Spleen (tissue), 11 donors: Measurements from ENCODE around the gene TTC7B. TPM values are rescaled to one million over a fixed set of nuclear protein-coding genes. Genes with fewer than 3 reads are reported as not detected.

Experiments
- DNase-seq: peaks from one replicate; pipeline ENCODE4 v3.0.0-alpha.2; 2020
- H3K27ac ChIP-seq, 8 donors: fragments of 200-600 bp; sonication (generic) in 7 of 8; 1 replicate in 4 of 8; 2 replicates in 4 of 8; pipeline versions ENCODE4 v1.5.0 to v1.8.0; 2016 to 2021; ENCODE audit warnings: inconsistent platforms in 4 of 8, mild to moderate bottlenecking in 4 of 8, moderate library complexity in 1 of 8
- H3K27me3 ChIP-seq, 7 donors: fragments of 200-600 bp; sonication (generic) in 6 of 7; replicated peaks in 1 of 7; 1 replicate in 4 of 7; 2 replicates in 3 of 7; pipeline versions ENCODE4 v1.5.0 to v1.8.0; 2016 to 2021; ENCODE audit warnings: inconsistent platforms in 3 of 7, mild to moderate bottlenecking in 1 of 7
- H3K36me3 ChIP-seq, 6 donors: fragments of 200-600 bp; sonication (generic) in 5 of 6; 1 replicate in 4 of 6; 2 replicates in 2 of 6; pipeline versions ENCODE4 v1.5.0 to v1.8.0; 2016 to 2021; ENCODE audit warnings: inconsistent platforms in 2 of 6
- H3K4me1 ChIP-seq, 6 donors: fragments of 200-600 bp; sonication (generic) in 5 of 6; 1 replicate in 3 of 6; 2 replicates in 3 of 6; pipeline versions ENCODE4 v1.5.0 to v1.8.0; 2016 to 2021; ENCODE audit warnings: inconsistent platforms in 3 of 6
- H3K4me3 ChIP-seq, 8 donors: fragments of 200-600 bp; sonication (generic) in 7 of 8; 1 replicate in 4 of 8; 2 replicates in 4 of 8; pipeline versions ENCODE4 v1.5.0 to v1.8.0; 2016 to 2021; ENCODE audit warnings: inconsistent platforms in 4 of 8, mild to moderate bottlenecking in 4 of 8, moderate library complexity in 2 of 8
- H3K9me3 ChIP-seq, 8 donors: fragments of 200-600 bp; sonication (generic) in 7 of 8; 1 replicate in 4 of 8; 2 replicates in 4 of 8; pipeline versions ENCODE4 v1.5.0 to v1.8.0; 2016 to 2021; ENCODE audit warnings: inconsistent platforms in 4 of 8
- POLR2A ChIP-seq, 3 donors: fragments of 450-650 bp; IDR thresholded peaks; one replicate each; pipeline ENCODE4 v1.5.1; 2017; ENCODE audit warnings: antibody characterized with exemption in 3 of 3, mild to moderate bottlenecking in 1 of 3
- POLR2AphosphoS5 ChIP-seq, 3 donors: sonication (generic); formaldehyde crosslinking; IDR thresholded peaks; one replicate each; pipeline ENCODE4 v1.5.1; 2017; ENCODE audit warnings: antibody characterized with exemption in 3 of 3
- WGBS, 5 donors: extraction: QIAGEN DNeasy Blood & Tissue Kit in 3 of 5; methylation state at CpG; one replicate each; pipeline versions ENCODE4 v1.1.5 to v1.1.7; 2013 to 2018; 5-methylcytosine and 5-hydroxymethylcytosine counted together
- intact Hi-C: fragments of 100-400 bp; cut with DNase I; formaldehyde crosslinking; loops from one replicate; pipeline ENCODE4 v1.15.0; 2023; ENCODE audit warnings: low total_unique reads
- polyA plus RNA-seq, 3 donors: library from polyadenylated mRNA; stranded (reverse); fragments of 200-250 nt; gene quantifications; one replicate each; pipeline ENCODE4 v1.2.1, GENCODE V29; 2013
- total RNA-seq, 7 donors: library from RNA; depleted of rRNA in 3 of 7; stranded (reverse); fragments of >200 nt in 3 of 7; fragmentation: NEBNext Ultra II Directional in 4 of 7; extraction: Animal tissue kit (Norgen Biotek cat#: 25700) in 4 of 7; gene quantifications; one replicate each; pipeline versions ENCODE4 v1.1.0 to v1.2.1, GENCODE V29; 2016 to 2021
- TF ChIP-seq, protein P1 (sequence below), 11 experiments: fragments of 200-600 bp in 7 of 11; fragments of 450-650 bp in 4 of 11; sonication (generic) in 4 of 11; IDR thresholded peaks in 8 of 11; conservative IDR thresholded peaks in 3 of 11; 1 replicate in 7 of 11; 2 replicates in 4 of 11; pipeline versions ENCODE4 v1.4.0 to v1.8.0; 2016 to 2021; ENCODE audit warnings: antibody characterized with exemption in 11 of 11, inconsistent platforms in 4 of 11, mild to moderate bottlenecking in 1 of 11
- donor health status: healthy with polysubstance abuse.
- donor health status: DM: no; HTN: no; CAD: no; lungs with moderate emphysema.
- donor health status: DM: no; HTN: no; CAD: no.
- donor health status: Bipolar disorder and iron deficiency.
- donor health status: healthy.
- donor health status: DM: no; HTN: no; CAD: no.
- donor health status: DM: yes; HTN: yes; CAD: no.

Gene TTC7B
- total and polyA plus RNA-seq, 10 donors = 6.6 to 98.4 (median 62.6) TPM

- H3K36me3 ChIP-seq = peaks cover 0 to 11% (median 0%) of the 10 kb centered on the region in 6 donors
- H3K27me3 ChIP-seq = no peaks in the 10 kb centered on the region
- TF ChIP-seq POLR2AphosphoS5 (IDR thresholded peaks at IDR 0.05) (peak; percentile 61 to 77 (median 71)), POLR2A (IDR thresholded peaks at IDR 0.05) (no peak)
- peaks cover 7 to 47% (median 37%) of the 10 kb centered on the region in 6 donors for H3K4me1 ChIP-seq
- no peak overlapping the region for H3K4me3 ChIP-seq
- WGBS, 5 donors = 43 to 55% (median 51%) methylated on average over 17 to 19 of the region's 19 CpGs
- peak overlapping the region in 5 of 8 donors; percentile 51 to 76 (median 63) for H3K27ac ChIP-seq
- no peaks in the 10 kb centered on the region for H3K9me3 ChIP-seq
- intact Hi-C loops = no loop called here
- DNase-seq = no peak
These were observed 282.0 kb downstream of the TTC7B start for GRCh38 chr14:90534091-90534837.

- no peak for DNase-seq
- no peaks in the 10 kb centered on the region for H3K27me3 ChIP-seq
- H3K27ac ChIP-seq = peak overlapping the region in 5 of 8 donors; percentile 30 to 76 (median 63)
- 37 to 65% (median 49%) methylated on average over 6 of the region's 6 CpGs for WGBS, 5 donors
- H3K36me3 ChIP-seq = peaks cover 0 to 4% (median 0%) of the 10 kb centered on the region in 6 donors
- intact Hi-C loops = no loop called here
- H3K9me3 ChIP-seq = no peaks in the 10 kb centered on the region
- TF ChIP-seq, protein P1, sequence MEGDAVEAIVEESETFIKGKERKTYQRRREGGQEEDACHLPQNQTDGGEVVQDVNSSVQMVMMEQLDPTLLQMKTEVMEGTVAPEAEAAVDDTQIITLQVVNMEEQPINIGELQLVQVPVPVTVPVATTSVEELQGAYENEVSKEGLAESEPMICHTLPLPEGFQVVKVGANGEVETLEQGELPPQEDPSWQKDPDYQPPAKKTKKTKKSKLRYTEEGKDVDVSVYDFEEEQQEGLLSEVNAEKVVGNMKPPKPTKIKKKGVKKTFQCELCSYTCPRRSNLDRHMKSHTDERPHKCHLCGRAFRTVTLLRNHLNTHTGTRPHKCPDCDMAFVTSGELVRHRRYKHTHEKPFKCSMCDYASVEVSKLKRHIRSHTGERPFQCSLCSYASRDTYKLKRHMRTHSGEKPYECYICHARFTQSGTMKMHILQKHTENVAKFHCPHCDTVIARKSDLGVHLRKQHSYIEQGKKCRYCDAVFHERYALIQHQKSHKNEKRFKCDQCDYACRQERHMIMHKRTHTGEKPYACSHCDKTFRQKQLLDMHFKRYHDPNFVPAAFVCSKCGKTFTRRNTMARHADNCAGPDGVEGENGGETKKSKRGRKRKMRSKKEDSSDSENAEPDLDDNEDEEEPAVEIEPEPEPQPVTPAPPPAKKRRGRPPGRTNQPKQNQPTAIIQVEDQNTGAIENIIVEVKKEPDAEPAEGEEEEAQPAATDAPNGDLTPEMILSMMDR (IDR thresholded peaks at IDR 0.05 in 8 of 11, conservative IDR thresholded peaks at IDR 0.05 in 3 of 11) = no peak
- TF ChIP-seq POLR2A (IDR thresholded peaks at IDR 0.05) (no peak), POLR2AphosphoS5 (IDR thresholded peaks at IDR 0.05) (no peak)
- peaks cover 7 to 47% (median 37%) of the 10 kb centered on the region in 6 donors for H3K4me1 ChIP-seq
- no peak overlapping the region for H3K4me3 ChIP-seq
These were observed 282.6 kb downstream of the TTC7B start for GRCh38 chr14:90533591-90534021.

GRCh38 chr14:90532826-90533525 is 283.3 kb downstream of the TTC7B start:
- H3K36me3 ChIP-seq = no peaks in the 10 kb centered on the region
- H3K9me3 ChIP-seq = peaks cover 0 to under 1% (median 0%) of the 10 kb centered on the region in 8 donors
- H3K27ac ChIP-seq = peak overlapping the region in 4 of 8 donors; percentile 57 to 76 (median 64)
- no peak for TF ChIP-seq POLR2A (IDR thresholded peaks at IDR 0.05)
- no peak for TF ChIP-seq POLR2AphosphoS5 (IDR thresholded peaks at IDR 0.05)
- TF ChIP-seq, protein P1 (IDR thresholded peaks at IDR 0.05 in 8 of 11, conservative IDR thresholded peaks at IDR 0.05 in 3 of 11) = no peak
- H3K27me3 ChIP-seq = no peaks in the 10 kb centered on the region
- no peak overlapping the region for H3K4me3 ChIP-seq
- intact Hi-C loops = no loop called here
- H3K4me1 ChIP-seq = peaks cover 7 to 47% (median 37%) of the 10 kb centered on the region in 6 donors
- WGBS, 5 donors = 71 to 83% (median 80%) methylated on average over 7 to 14 of the region's 14 CpGs
- no peak for DNase-seq

DNA sequence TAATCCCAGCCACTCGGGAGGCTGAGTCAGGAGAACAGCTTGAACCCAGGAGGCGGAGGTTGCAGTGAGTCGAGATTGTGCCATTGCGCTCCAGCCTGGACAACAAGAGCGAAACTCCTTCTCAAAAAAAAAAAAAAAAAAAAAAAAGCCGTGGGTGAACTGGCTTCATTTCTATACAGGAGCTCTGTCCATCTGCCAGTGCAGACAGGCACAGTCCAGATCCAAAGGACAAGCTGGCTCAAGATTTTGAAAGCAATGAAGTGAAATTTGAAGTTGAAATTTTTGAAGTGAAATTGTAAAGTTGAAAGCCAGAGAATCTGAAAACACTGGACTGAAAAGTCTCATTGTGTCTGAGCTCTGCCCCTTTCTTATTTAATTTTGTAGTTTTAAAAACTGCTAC is 284.7 kb downstream of the TTC7B start:
- H3K9me3 ChIP-seq = peaks cover 0 to 15% (median 8%) of the 10 kb centered on the region in 8 donors
- TF ChIP-seq POLR2AphosphoS5 (IDR thresholded peaks at IDR 0.05) (no peak), POLR2A (IDR thresholded peaks at IDR 0.05) (no peak)
- TF ChIP-seq, protein P1 (IDR thresholded peaks at IDR 0.05 in 8 of 11, conservative IDR thresholded peaks at IDR 0.05 in 3 of 11) = no peak
- no peak overlapping the region for H3K27ac ChIP-seq
- H3K27me3 ChIP-seq = no peaks in the 10 kb centered on the region
- WGBS, 5 donors = 88 to 95% (median 91%) methylated on average over 6 of the region's 6 CpGs
- H3K36me3 ChIP-seq = no peaks in the 10 kb centered on the region
- no peak overlapping the region for H3K4me3 ChIP-seq
- peaks cover 7 to 39% (median 30%) of the 10 kb centered on the region in 6 donors for H3K4me1 ChIP-seq
- no peak for DNase-seq
- intact Hi-C loops = no loop called here
